ENCODE results near the gene MAML2. TPM values are rescaled to one million over a fixed set of nuclear protein-coding genes. Genes with fewer than 3 reads are reported as not detected.

MAML2 gene
- total RNA-seq, 4 donors from 2014 or later, result 19.0 to 36.4 (median 31.4) TPM

GRCh38 chr11:96267496-96268032 is 75.4 kb downstream of the MAML2 start:
- Histone ChIP-seq H3K9me3 (no peaks in the 10 kb centered on the region), H3K36me3 (no peaks in the 10 kb centered on the region), H3K27me3 (no peaks in the 10 kb centered on the region), H3K4me1 (peaks cover 41 to 59% of the 10 kb centered on the region in 2 donors), H3K4me3 (replicated peaks in 1 of 3) (no peak overlapping the region), H3K27ac (peak overlapping the region; percentile 35 to 77 (median 43))
- 62 to 82% methylated on average over 2 of the region's 2 CpGs for WGBS, 2 donors
- no peak for DNase-seq
- no peak for TF ChIP-seq POLR2A (IDR thresholded peaks at IDR 0.05)
- TF ChIP-seq CTCF (IDR thresholded peaks at IDR 0.05), result no peak
- intact Hi-C loops (cut with DNase I), result no loop called here

DNA sequence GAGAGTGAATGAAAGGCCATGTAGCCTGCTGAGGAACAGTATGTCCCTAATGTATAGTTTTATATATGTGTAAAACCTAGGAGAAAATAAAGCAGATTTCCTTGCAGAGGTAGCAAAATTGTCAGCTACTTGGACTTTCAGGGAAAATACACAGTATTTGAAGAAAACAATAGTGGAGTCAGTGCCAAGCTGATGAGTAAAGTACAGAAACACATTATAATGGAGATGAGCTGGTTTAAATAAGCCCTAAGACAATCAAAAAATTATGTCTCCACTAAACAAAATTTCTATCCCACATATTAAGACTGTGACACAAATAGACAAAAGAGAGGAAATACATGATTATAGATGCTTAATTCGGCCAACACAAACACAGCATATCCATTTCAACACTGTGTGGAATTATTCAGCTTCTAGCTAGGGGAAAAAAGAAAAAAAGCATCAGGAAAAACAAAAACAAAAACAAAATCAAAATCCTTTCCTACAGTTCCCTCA is 75.9 kb downstream of the MAML2 start:
- H3K9me3 ChIP-seq, result no peaks in the 10 kb centered on the region
- TF ChIP-seq CTCF (IDR thresholded peaks at IDR 0.05) (no peak), POLR2A (IDR thresholded peaks at IDR 0.05) (no peak)
- H3K4me3 ChIP-seq (replicated peaks in 1 of 3), result no peak overlapping the region
- no peaks in the 10 kb centered on the region for H3K36me3 ChIP-seq
- H3K27ac ChIP-seq, result peak overlapping the region; percentile 35 to 77 (median 43)
- 63 to 67% methylated on average over 1 of the region's 1 CpG for WGBS, 2 donors
- intact Hi-C loops (cut with DNase I), result no loop called here
- no peak for DNase-seq
- H3K4me1 ChIP-seq, result peaks cover 39 to 57% of the 10 kb centered on the region in 2 donors
- no peaks in the 10 kb centered on the region for H3K27me3 ChIP-seq

DNA sequence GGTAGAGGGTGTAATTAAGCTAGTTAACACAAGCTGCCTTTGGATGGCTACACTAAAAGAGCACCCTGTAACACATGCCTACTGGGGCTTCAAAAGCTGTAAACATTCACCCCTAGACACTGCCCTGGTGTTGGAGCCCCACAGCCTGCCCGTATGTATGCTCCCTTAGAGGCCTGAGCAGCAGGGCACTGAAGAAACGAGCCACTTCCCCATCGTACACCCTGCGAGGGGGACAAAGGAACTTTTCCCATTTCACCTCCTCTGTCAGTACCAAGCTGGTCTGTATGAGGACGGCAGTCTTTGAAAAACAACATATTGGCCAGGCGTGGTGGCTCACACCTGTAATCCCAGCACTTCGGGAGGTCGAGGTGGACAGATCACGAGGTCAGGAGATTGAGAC is 77.0 kb downstream of the MAML2 start:
- Histone ChIP-seq H3K4me3 (replicated peaks in 1 of 3) (no peak overlapping the region), H3K4me1 (peaks cover 33 to 52% of the 10 kb centered on the region in 2 donors), H3K27me3 (no peaks in the 10 kb centered on the region), H3K9me3 (no peaks in the 10 kb centered on the region), H3K36me3 (no peaks in the 10 kb centered on the region), H3K27ac (peak overlapping the region in 1 of 3 donors; percentile 70)
- no peak for DNase-seq
- 86 to 97% methylated on average over 8 to 9 of the region's 9 CpGs for WGBS, 2 donors
- intact Hi-C loops (cut with DNase I), result no loop called here
- no peak for TF ChIP-seq POLR2A (IDR thresholded peaks at IDR 0.05)
- no peak for TF ChIP-seq CTCF (IDR thresholded peaks at IDR 0.05)

DNA sequence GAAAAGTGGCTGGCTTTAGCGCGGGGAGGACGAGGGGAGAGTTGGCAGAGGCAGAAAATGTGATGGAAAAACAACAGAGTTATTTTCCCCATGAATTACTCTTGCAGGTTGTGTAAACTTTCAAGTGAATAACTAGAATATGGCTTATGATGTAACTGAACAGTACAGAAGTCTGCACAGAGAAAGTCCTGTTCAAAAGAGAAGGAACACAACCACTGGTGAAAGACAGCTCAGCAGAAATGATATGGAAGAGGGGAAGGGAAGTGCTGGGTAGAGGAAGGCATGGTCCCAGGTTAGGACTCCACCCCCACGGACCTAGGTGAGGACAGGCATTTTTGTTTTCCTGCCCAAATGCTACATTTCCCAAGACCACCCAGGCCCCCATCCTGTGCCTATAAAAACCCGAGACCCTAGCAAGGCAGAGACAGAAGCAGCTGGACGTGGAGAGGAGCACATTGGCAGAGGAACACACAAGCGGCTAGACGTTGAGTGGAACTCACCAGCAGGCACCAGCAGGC is 77.7 kb downstream of the MAML2 start:
- 66 to 75% methylated on average over 8 of the region's 8 CpGs for WGBS, 2 donors
- Histone ChIP-seq H3K4me3 (replicated peaks in 1 of 3) (no peak overlapping the region), H3K36me3 (no peaks in the 10 kb centered on the region), H3K27ac (peak overlapping the region; percentile 2 to 70 (median 26)), H3K9me3 (no peaks in the 10 kb centered on the region), H3K27me3 (no peaks in the 10 kb centered on the region), H3K4me1 (peaks cover 33 to 54% of the 10 kb centered on the region in 2 donors)
- intact Hi-C loops (cut with DNase I), result no loop called here
- TF ChIP-seq POLR2A (IDR thresholded peaks at IDR 0.05), result no peak
- no peak for TF ChIP-seq CTCF (IDR thresholded peaks at IDR 0.05)
- DNase-seq, result no peak

DNA sequence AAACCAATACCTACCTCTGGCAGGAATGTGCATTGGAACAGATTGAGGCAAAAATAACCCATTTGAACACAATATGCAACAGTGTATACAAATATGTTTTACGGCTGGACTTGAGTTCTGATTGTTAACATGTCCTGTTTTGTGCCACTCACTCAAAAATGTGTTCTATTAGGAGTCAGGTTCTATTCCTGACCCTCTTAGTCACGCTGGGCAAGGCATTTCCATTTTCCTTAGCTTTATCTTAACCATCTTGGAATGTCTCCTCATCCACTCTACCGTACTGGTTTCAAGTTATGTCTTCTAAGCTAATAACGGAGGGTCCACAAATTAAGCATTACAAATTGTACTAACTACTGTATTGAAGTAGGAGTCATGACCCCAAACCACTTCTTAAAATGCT is 78.6 kb downstream of the MAML2 start:
- H3K36me3 ChIP-seq, result no peaks in the 10 kb centered on the region
- no peak for DNase-seq
- no peak for TF ChIP-seq CTCF (IDR thresholded peaks at IDR 0.05)
- no peak for TF ChIP-seq POLR2A (IDR thresholded peaks at IDR 0.05)
- H3K4me1 ChIP-seq, result peaks cover 42 to 63% of the 10 kb centered on the region in 2 donors
- no peaks in the 10 kb centered on the region for H3K27me3 ChIP-seq
- intact Hi-C loops (cut with DNase I), result no loop called here
- peak overlapping the region; percentile 2 to 70 (median 69) for H3K27ac ChIP-seq
- no peaks in the 10 kb centered on the region for H3K9me3 ChIP-seq
- WGBS, 2 donors, result 60 to 65% methylated on average over 4 of the region's 4 CpGs
- H3K4me3 ChIP-seq (replicated peaks in 1 of 3), result no peak overlapping the region
